Aorta (tissue), 5 donors: ENCODE results near the gene PLCG1. TPM values are rescaled to one million over a fixed set of nuclear protein-coding genes. Genes with fewer than 3 reads are reported as not detected.
A peak's percentile ranks its signal among the peaks of the same experiment; 100 is the strongest.
"Not testable (repeated sequence)": the region's sequence is repeated elsewhere in the genome, so short reads cannot be mapped to it uniquely, and the experiment has no call there.

Experiments used
- ATAC-seq: fragments of 200-7000 bp; cut with Tn5 transposase; one replicate; pipeline ENCODE4 v1.9.1; 2022; ENCODE audit warnings: moderate library complexity; ENCODE audit not compliant: low FRiP score
- DNase-seq, 2 donors: peaks; one replicate each; pipeline ENCODE4 v3.0.0-alpha.2; 2020
- H3K27ac ChIP-seq, 2 donors: one replicate each; pipeline ENCODE4 v1.5.1; 2013; ENCODE audit warnings: low read length in 2 of 2, mild to moderate bottlenecking in 2 of 2, moderate library complexity in 2 of 2, control low read depth in 1 of 2, inconsistent platforms in 1 of 2, low read depth in 1 of 2
- H3K27me3 ChIP-seq, 2 donors: one replicate each; pipeline ENCODE4 v1.6.1; 2013; ENCODE audit warnings: control low read depth in 1 of 2, low read length in 1 of 2, mild to moderate bottlenecking in 1 of 2, moderate library complexity in 1 of 2; ENCODE audit not compliant: insufficient read depth in 2 of 2, control insufficient read depth in 1 of 2
- H3K36me3 ChIP-seq, 2 donors: one replicate each; pipeline ENCODE4 v1.6.1; 2013; ENCODE audit warnings: control low read depth in 1 of 2, low read length in 1 of 2, mild to moderate bottlenecking in 1 of 2; ENCODE audit not compliant: insufficient read depth in 2 of 2, control insufficient read depth in 1 of 2
- H3K4me1 ChIP-seq, 2 donors: one replicate each; pipeline ENCODE4 v1.6.1; 2013; ENCODE audit warnings: low read length in 2 of 2, control low read depth in 1 of 2, mild to moderate bottlenecking in 1 of 2, moderate library complexity in 1 of 2; ENCODE audit not compliant: insufficient read depth in 2 of 2, control insufficient read depth in 1 of 2
- H3K4me3 ChIP-seq, 2 donors: one replicate each; pipeline ENCODE4 v1.5.1; 2013; ENCODE audit warnings: low read length in 2 of 2, control low read depth in 1 of 2, mild to moderate bottlenecking in 1 of 2
- H3K9me3 ChIP-seq: one replicate; pipeline ENCODE4 v1.6.1; 2013; ENCODE audit warnings: mild to moderate bottlenecking, low read length; ENCODE audit not compliant: control insufficient read depth
- WGBS, 2 donors: extraction: QIAGEN DNeasy Blood & Tissue Kit; methylation state at CpG; one replicate each; pipeline ENCODE4 v1.1.7; 2013; 5-methylcytosine and 5-hydroxymethylcytosine counted together
- intact Hi-C, 2 donors: fragments of 100-400 bp; cut with DNase I; formaldehyde crosslinking; loops; one replicate each; pipeline versions ENCODE4 v1.14.2 to v1.15.0; 2022
- polyA plus RNA-seq, 2 donors: library from polyadenylated mRNA; stranded (reverse); fragments of 200-250 nt; gene quantifications; one replicate each; pipeline ENCODE4 v1.2.3, GENCODE V29; 2013
- total RNA-seq, 2 donors: library from RNA; stranded (reverse); fragmentation: NEBNext Ultra II Directional; extraction: Animal tissue kit (Norgen Biotek cat#: 25700); gene quantifications; one replicate each; pipeline ENCODE4 v1.2.1, GENCODE V29; 2021
- donor health status: healthy with polysubstance abuse.
- donor health status: Bipolar disorder and iron deficiency.
- donor health status: DM: no; HTN: no; CAD: no.
- donor health status: DM: no; HTN: no; CAD: no.
- donor health status: DM: yes; HTN: yes; CAD: no.

PLCG1 gene
- total and polyA plus RNA-seq, 4 donors, result 17.9 to 148 (median 74.4) TPM

GRCh38 chr20:41132388-41132775 lies 5.0 kb upstream of the PLCG1 start:
- intact Hi-C loops, ATAC-seq: not testable (repeated sequence)
- 88 to 89% methylated on average over 9 of the region's 9 CpGs for WGBS, 2 donors

GRCh38 chr20:41133709-41134361 lies 3.5 kb upstream of the PLCG1 start:
- Histone ChIP-seq H3K9me3 (no peaks in the 10 kb centered on the region), H3K4me1 (no peaks in the 10 kb centered on the region), H3K27me3 (no peaks in the 10 kb centered on the region), H3K4me3 (no peak overlapping the region), H3K27ac (no peak overlapping the region), H3K36me3 (no peaks in the 10 kb centered on the region)
- WGBS, 2 donors, result 76 to 82% methylated on average over 7 of the region's 7 CpGs
- intact Hi-C loops, result no loop called here
- ATAC-seq, result no peak
- DNase-seq, result no peak

More at GRCh38 chr20:41132388-41132775, 5.0 kb upstream of the PLCG1 start:
- not testable (repeated sequence) for DNase-seq, H3K4me1 ChIP-seq, H3K27me3 ChIP-seq, H3K36me3 ChIP-seq, H3K27ac ChIP-seq, H3K4me3 ChIP-seq, H3K9me3 ChIP-seq

- intact Hi-C loops, result no loop called here
- 86% methylated on average over 8 to 9 of the region's 9 CpGs for WGBS, 2 donors
Measured at GRCh38 chr20:41134362-41135186, 2.8 kb upstream of the PLCG1 start.

DNA sequence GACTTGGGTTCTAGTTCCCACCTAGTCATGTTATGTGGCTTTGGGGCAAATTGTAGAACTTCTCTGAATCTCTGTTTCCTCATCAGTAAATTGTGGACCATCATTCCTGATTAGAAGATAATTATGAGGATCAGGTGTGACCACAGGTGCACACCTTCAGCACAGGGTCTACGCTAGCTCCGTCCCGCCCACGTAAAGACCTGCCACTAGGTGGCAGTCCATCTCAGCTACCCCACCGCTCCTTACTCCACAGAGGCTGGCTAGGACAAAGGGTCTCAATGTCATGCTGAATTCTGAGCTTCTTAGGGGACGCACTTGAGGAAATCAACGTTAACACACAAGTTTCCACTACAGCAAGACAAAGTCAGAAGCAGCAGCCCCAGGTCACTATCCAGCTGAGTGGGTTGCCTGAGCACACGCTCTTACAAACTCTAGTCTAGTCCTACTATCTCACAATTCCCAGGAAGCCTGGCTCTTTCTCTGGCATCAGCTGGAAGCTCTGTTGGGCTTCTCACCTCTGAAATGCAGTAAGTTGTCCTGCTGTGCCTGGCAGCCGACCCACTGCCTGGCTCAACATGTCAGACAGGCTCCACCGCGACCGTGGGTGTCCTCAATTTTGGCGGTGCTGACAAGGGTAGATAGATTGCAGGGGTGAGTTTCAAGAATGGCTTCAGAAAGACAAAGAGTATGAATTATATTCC lies 2.0 kb upstream of the PLCG1 start:
- Histone ChIP-seq H3K4me1 (no peaks in the 10 kb centered on the region), H3K36me3 (no peaks in the 10 kb centered on the region), H3K27me3 (no peaks in the 10 kb centered on the region), H3K9me3 (no peaks in the 10 kb centered on the region), H3K27ac (no peak overlapping the region), H3K4me3 (no peak overlapping the region)
- DNase-seq (no peak), ATAC-seq (no peak)
- WGBS, 2 donors, result 67 to 68% methylated on average over 13 of the region's 13 CpGs
- intact Hi-C loops, result no loop called here

More at GRCh38 chr20:41134362-41135186, 2.8 kb upstream of the PLCG1 start:
- DNase-seq (no peak), ATAC-seq (no peak)
- no peaks in the 10 kb centered on the region for H3K36me3 ChIP-seq
- H3K4me3 ChIP-seq, result no peak overlapping the region
- H3K9me3 ChIP-seq, result no peaks in the 10 kb centered on the region
- H3K27me3 ChIP-seq, result no peaks in the 10 kb centered on the region
- H3K4me1 ChIP-seq, result no peaks in the 10 kb centered on the region
- H3K27ac ChIP-seq, result no peak overlapping the region

- H3K27me3 ChIP-seq, result no peaks in the 10 kb centered on the region
- ATAC-seq (no peak), DNase-seq (no peak)
- H3K36me3 ChIP-seq, result no peaks in the 10 kb centered on the region
- peak overlapping the region; percentile 7 to 84 for H3K4me3 ChIP-seq
- no peaks in the 10 kb centered on the region for H3K4me1 ChIP-seq
- intact Hi-C loops, result no loop called here
- 34 to 37% methylated on average over 23 of the region's 23 CpGs for WGBS, 2 donors
- no peaks in the 10 kb centered on the region for H3K9me3 ChIP-seq
- peak overlapping the region in 1 of 2 donors; percentile 14 for H3K27ac ChIP-seq
Measured at GRCh38 chr20:41135888-41136679, 1.3 kb upstream of the PLCG1 start.

- Histone ChIP-seq H3K9me3 (no peaks in the 10 kb centered on the region), H3K4me1 (no peaks in the 10 kb centered on the region), H3K4me3 (peak overlapping the region; percentile 59 to 84), H3K27me3 (no peaks in the 10 kb centered on the region), H3K36me3 (no peaks in the 10 kb centered on the region), H3K27ac (peak overlapping the region; percentile 60 to 72)
- 1% methylated on average over 54 to 66 of the region's 66 CpGs for WGBS, 2 donors
- intact Hi-C loops, result no loop called here
- DNase-seq (peak; percentile 85 to 90), ATAC-seq (peak; percentile 70)
Measured at GRCh38 chr20:41137614-41138474, 501 bp downstream of the PLCG1 start.

- Histone ChIP-seq H3K27me3 (no peaks in the 10 kb centered on the region), H3K9me3 (no peaks in the 10 kb centered on the region), H3K36me3 (no peaks in the 10 kb centered on the region), H3K4me3 (peak overlapping the region; percentile 59 to 84), H3K27ac (peak overlapping the region; percentile 60 to 72), H3K4me1 (no peaks in the 10 kb centered on the region)
- intact Hi-C loops, result no loop called here
- ATAC-seq, result no peak
- peak in 1 of 2 donors; percentile 70 for DNase-seq
- WGBS, 2 donors, result 5 to 7% methylated on average over 12 of the region's 12 CpGs
Measured at GRCh38 chr20:41138475-41139226, 1.3 kb downstream of the PLCG1 start.
